Left ventricle myocardium inferior (tissue), 1 donor: ENCODE data around the gene SEMA7A. TPM values are rescaled to one million over a fixed set of nuclear protein-coding genes. Genes with fewer than 3 reads are reported as not detected.
"Not testable (repeated sequence)": the region's sequence is repeated elsewhere in the genome, so short reads cannot be mapped to it uniquely, and the experiment has no call there.

Experiments used
- DNase-seq: peaks from one replicate; pipeline ENCODE4 v3.0.0-alpha.2; 2020
- H3K27ac ChIP-seq: fragments of 200-600 bp; replicated peaks from 2 replicates; pipeline ENCODE4 v1.8.0; 2021
- H3K27me3 ChIP-seq: fragments of 200-600 bp; 2 replicates; pipeline ENCODE4 v1.8.0; 2021; ENCODE audit warnings: low read depth
- H3K36me3 ChIP-seq: fragments of 200-600 bp; 2 replicates; pipeline ENCODE4 v1.8.0; 2021
- H3K4me1 ChIP-seq: fragments of 200-600 bp; 2 replicates; pipeline ENCODE4 v1.8.0; 2021
- H3K4me3 ChIP-seq: fragments of 200-600 bp; 2 replicates; pipeline ENCODE4 v1.8.0; 2021; ENCODE audit warnings: mild to moderate bottlenecking, moderate library complexity
- H3K9me3 ChIP-seq: fragments of 200-600 bp; replicated peaks from 2 replicates; pipeline ENCODE4 v1.8.0; 2021
- CTCF ChIP-seq: fragments of 200-600 bp; IDR thresholded peaks from 2 replicates; pipeline ENCODE4 v1.8.0; 2021; ENCODE audit warnings: antibody characterized with exemption, mild to moderate bottlenecking, borderline replicate concordance
- intact Hi-C: fragments of 100-400 bp; cut with micrococcal nuclease; formaldehyde crosslinking; loops from one replicate; pipeline ENCODE4 v1.11.0; 2022
- long read RNA-seq: library from polyadenylated mRNA; unstranded; transcript quantifications from one replicate; pipeline ENCODE4 v2.0.0, GENCODE V29; 2021
- total RNA-seq: library from RNA; stranded (reverse); fragmentation: NEBNext Ultra II Directional; extraction: Animal tissue kit (Norgen Biotek cat#: 25700); gene quantifications from one replicate; pipeline ENCODE4 v1.2.1, GENCODE V29; 2021
- donor health status: DM: no; HTN: yes; CAD: no; lungs with severe emphysema.

SEMA7A gene
- total RNA-seq = 1.5 TPM
- long read RNA-seq = 0 reads

- H3K27ac ChIP-seq = peak within 1 kb of the TSS; percentile 70
- H3K27me3 ChIP-seq = peaks cover 16% of the 10 kb centered on the region
- peak within 1 kb of the TSS; percentile 94 for H3K4me3 ChIP-seq
- no peaks in the 10 kb centered on the region for H3K9me3 ChIP-seq
- peaks cover 26% of the 10 kb centered on the region for H3K4me1 ChIP-seq
- TF ChIP-seq CTCF = no peak
- peak; percentile 84 for DNase-seq
- no peaks in the 10 kb centered on the region for H3K36me3 ChIP-seq
- intact Hi-C loops = no loop called here
These were observed at the start of gene SEMA7A for GRCh38 chr15:74433592-74434262. SEMA7A (minus strand) TSS chr15:74433958; CDS start chr15:74433918, 40 bp downstream.

- H3K4me1 ChIP-seq = no peaks in the 10 kb centered on the region
- H3K9me3 ChIP-seq = no peaks in the 10 kb centered on the region
- no peak overlapping the region for H3K4me3 ChIP-seq
- intact Hi-C loops = loop anchor here (10.0 kb wide), 1 partner anchor 98 kb away; no protein-coding TSS in a partner anchor
- no peaks in the 10 kb centered on the region for H3K27me3 ChIP-seq
- no peak for TF ChIP-seq CTCF
- DNase-seq = no peak
- no peak overlapping the region for H3K27ac ChIP-seq
- no peaks in the 10 kb centered on the region for H3K36me3 ChIP-seq
These were observed 48.9 kb upstream of the SEMA7A start for GRCh38 chr15:74482661-74483060.

GRCh38 chr15:74480364-74480763, 46.6 kb upstream of the SEMA7A start:
- H3K4me3 ChIP-seq, H3K27ac ChIP-seq, H3K9me3 ChIP-seq, H3K36me3 ChIP-seq, DNase-seq, H3K4me1 ChIP-seq, H3K27me3 ChIP-seq: not testable (repeated sequence)
- intact Hi-C loops = loop anchor here (10.0 kb wide), 1 partner anchor 96 kb away; no protein-coding TSS in a partner anchor

- H3K4me3 ChIP-seq, DNase-seq, H3K27me3 ChIP-seq, H3K4me1 ChIP-seq, H3K9me3 ChIP-seq, H3K27ac ChIP-seq, intact Hi-C loops, H3K36me3 ChIP-seq: not testable (repeated sequence)
These were observed 37.9 kb upstream of the SEMA7A start for GRCh38 chr15:74471621-74472020.

GRCh38 chr15:74470631-74471395, 37.1 kb upstream of the SEMA7A start:
- intact Hi-C loops = no loop called here

More at GRCh38 chr15:74470631-74471395, 37.1 kb upstream of the SEMA7A start:
- Histone ChIP-seq H3K27ac (no peak overlapping the region), H3K27me3 (no peaks in the 10 kb centered on the region), H3K4me1 (no peaks in the 10 kb centered on the region), H3K36me3 (no peaks in the 10 kb centered on the region), H3K9me3 (no peaks in the 10 kb centered on the region), H3K4me3 (no peak overlapping the region)
- no peak for TF ChIP-seq CTCF
- DNase-seq = no peak
